SH-SY5Y (cell line): ENCODE results near the gene AIRE.

Experiments
- GATA2 ChIP-seq: IDR thresholded peaks from 2 replicates; pipeline ENCODE4 v1.6.1; 2011; ENCODE audit warnings: mild to moderate bottlenecking, low read depth, low read length
- GATA3 ChIP-seq: IDR thresholded peaks from 2 replicates; pipeline ENCODE4 v1.6.1; 2011; ENCODE audit warnings: low read depth, mild to moderate bottlenecking, low read length, moderate library complexity

Gene AIRE

DNA sequence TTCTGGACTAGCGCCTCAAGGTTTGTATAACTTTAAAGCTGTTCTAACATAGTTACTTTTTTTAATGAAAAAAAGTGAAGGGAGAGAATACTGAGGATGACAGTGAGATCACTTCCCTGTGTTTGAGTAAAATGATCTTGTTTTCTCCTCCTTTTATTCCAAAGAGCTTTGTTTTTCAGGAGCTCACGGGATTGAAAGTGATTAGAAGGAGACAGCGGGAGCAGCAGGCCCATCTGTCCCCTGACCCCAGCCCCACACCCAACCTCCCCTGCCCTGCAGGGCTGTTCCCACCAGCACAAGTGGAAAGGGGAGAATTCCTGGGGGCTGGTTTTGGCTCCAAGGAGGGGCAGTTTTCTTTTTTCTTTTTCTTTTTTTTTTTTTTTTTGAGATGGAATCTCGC is 21.9 kb upstream of the AIRE start:
- TF ChIP-seq GATA2, result no peak
- no peak for TF ChIP-seq GATA3

- no peak for TF ChIP-seq GATA3
Measured at GRCh38 chr21:44265734-44266270, 19.9 kb upstream of the AIRE start.

DNA sequence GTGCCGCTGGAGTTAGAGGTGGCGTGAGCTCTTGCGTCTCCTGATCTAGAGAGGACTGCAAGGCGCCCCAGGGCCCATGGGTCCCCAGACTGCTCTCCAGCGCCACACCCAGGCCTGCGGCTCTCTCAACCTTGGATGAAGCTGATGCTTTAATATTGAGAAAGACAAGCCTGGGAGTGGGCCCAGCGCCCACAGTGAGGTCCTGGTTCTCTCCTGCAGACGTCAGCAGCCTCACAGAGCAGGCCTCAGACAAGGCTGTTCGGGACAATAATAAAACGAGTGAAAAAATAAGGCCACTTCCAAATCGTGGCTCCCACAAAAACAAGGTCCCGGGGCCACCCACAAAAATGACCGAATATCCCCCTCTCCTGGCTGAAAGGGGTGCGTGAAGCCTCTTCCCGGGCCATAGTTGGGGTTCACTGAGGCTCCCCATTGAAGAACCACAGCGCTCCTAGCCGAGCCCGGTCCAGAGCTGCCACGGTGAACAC is 18.0 kb upstream of the AIRE start:
- no peak for TF ChIP-seq GATA2
- no peak for TF ChIP-seq GATA3

- no peak for TF ChIP-seq GATA3
- TF ChIP-seq GATA2, result no peak
Measured at GRCh38 chr21:44269090-44269489, 16.6 kb upstream of the AIRE start.

DNA sequence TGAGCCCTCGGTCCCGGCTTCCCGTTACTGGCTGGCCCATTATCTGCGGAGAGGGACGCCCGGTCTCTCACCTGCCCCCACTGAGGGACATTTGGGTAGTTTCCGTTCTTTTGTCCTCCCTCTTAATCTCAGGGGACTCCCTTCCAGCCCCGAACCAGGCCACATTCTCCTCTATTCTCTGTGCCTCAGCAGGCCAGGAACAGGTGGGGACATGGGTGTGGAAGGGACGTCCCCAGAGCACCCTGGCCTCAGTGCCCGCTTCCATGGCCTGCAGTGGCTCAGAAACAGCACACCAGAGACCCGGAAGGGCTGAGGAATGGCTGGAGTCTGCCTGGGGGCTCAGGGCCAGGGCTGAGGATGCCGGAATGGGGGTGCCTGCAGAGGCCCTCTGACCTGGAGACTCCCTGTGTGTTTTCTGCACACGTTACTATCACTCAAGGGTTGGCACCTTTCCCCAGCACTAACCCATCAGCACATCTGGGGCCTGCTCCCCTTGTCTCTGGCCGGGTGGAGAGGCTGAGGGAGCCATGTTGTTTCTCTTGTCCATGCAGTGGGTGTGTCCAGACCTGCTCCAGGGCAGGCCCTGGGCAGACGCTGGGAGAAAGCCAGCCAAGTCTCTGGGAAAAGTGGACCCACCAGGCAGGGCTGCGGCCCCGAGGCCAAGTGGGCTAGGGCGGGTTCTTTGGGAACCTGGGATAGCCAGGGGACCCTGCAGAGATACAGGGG is 14.0 kb upstream of the AIRE start:
- TF ChIP-seq GATA2 (no peak), GATA3 (no peak)

GRCh38 chr21:44272284-44272858 is 13.3 kb upstream of the AIRE start:
- no peak for TF ChIP-seq GATA3
- TF ChIP-seq GATA2, result no peak

DNA sequence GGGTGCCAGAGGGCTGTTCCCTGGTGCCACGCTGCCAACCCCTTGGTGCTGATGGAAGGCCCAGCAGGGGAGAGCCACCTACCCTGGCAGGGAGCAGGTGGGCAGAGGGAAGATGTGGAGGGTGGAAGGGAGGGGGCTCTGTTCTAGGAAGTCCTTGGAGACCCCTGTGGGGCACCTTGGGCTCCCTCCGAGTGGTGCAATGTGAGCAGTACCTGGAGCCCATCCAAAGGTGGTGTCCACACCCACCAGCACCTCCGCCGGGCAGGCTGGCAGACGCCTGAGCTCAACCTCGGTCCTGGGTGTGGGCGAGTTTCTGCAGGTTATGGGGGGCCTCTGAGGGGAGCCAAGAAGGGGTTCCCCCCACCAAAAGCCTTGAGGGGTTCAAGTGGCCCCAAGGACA is 12.6 kb upstream of the AIRE start:
- TF ChIP-seq GATA3 (no peak), GATA2 (no peak)

DNA sequence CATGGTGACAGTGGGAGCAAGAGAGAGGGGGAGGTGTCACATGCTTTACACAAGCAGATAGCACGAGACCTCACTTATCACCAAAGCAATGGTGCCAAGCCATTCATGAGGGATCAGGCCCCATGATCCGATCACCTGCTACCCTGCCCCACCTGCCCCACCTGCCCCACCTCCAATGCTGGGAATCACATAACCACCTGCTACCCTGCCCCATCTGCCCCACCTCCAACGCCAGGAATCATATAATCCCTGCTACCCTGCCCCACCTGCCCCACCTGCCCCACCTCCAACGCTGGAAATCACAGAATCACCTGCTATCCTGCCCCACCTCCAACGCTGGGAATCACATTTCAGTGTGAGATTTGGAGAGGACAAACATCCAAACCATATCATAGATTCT is 10.6 kb upstream of the AIRE start:
- no peak for TF ChIP-seq GATA2
- TF ChIP-seq GATA3, result no peak

- TF ChIP-seq GATA2 (no peak), GATA3 (no peak)
Measured at GRCh38 chr21:44279354-44280260, 6.1 kb upstream of the AIRE start.

DNA sequence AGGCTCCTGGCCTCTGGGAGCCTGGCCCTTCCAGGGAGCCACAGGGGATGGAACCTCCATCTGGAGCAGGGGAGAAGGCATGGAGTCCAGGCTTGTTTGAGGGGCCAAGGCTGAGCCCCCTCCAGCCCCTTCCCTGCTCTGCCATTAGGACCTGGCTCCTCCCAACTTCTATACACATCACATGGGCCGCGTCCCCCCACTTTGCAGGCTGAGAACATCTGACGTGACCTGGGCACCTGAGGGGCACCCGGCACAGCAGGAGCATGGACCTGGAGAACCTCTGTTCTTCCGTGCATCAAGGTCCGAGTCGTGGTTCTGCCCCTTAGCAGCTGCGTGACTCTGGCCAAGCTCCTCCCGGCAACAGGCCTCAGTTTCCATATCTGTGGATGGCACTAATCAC is 3.9 kb upstream of the AIRE start:
- no peak for TF ChIP-seq GATA3
- TF ChIP-seq GATA2, result no peak

- TF ChIP-seq GATA2 (no peak), GATA3 (no peak)
Measured at GRCh38 chr21:44282370-44282769, 3.3 kb upstream of the AIRE start.

DNA sequence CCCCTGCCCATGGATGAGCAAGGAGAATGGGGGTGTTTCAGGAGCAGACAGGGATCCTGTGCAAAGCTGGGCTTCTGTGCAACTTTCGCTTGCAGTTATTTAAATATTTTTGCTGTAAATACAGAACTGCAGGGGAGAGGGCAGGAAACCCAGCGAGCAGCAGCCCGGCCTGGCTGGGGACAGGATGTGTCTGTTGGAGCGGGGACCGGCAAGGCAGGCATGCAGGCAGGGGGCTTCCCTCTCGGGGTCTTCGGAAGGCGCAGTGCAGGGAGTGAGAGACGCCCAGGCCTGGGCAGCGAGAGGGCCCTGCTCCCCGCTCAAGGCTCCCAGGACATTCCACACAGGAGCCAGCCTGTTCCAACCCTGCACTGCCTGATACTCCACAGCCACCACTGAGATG is 1.7 kb upstream of the AIRE start:
- TF ChIP-seq GATA3 (no peak), GATA2 (no peak)

GRCh38 chr21:44286086-44286715 is 525 bp downstream of the AIRE start:
- no peak for TF ChIP-seq GATA3

DNA sequence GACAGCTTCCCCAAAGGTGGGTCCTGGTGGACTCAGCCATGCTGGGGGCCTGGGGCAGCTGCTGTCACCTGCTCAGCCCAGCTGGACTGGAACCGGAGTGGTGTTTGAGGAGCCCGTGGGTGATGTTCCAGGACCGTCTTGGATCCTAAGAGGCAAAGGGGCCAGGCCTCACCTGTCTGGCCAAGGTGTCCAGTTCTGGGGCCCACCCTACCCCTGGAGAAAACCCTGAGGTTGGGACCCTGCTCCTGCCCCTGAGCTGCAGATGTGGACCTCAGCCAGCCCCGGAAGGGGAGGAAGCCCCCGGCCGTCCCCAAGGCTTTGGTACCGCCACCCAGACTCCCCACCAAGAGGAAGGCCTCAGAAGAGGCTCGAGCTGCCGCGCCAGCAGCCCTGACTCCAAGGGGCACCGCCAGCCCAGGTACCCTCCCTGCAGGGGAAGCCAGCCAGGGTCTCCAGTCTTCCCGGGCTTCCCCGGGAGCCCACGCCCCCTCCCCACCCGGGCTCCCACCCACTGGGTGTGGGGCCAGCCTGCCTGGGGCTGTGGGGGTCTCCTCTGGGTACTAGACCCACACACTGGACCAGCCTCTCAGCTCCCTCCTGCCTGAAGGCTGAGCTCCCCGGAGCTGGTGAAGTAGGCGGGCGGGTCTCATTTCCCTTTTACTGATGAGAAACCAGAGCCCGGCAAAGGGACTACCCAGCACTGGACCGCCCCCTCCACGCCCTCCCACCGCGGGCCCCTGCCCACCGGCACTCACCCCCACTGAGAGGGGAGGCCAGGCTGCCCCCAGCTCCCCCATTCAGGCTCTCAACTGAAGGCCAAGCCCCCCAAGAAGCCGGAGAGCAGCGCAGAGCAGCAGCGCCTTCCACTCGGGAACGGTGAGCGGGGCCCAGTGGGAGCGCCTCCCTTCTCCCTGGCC is 1.3 kb downstream of the AIRE start:
- TF ChIP-seq GATA3, result no peak
- no peak for TF ChIP-seq GATA2
